GM12865 (cell line): ENCODE data around the gene PLAC1.

Experiments
- DNase-seq: peaks from one replicate; pipeline ENCODE4 v3.0.0; 2010; ENCODE audit warnings: low read depth
- H3K4me3 ChIP-seq: 2 replicates; pipeline ENCODE4 v1.5.1; 2011; ENCODE audit warnings: mild to moderate bottlenecking, low read depth, low read length, control low read depth
- TF ChIP-seq, protein P1 (sequence below): IDR thresholded peaks from 2 replicates; pipeline ENCODE4 v1.5.1; 2011; ENCODE audit warnings: low read length, control low read depth, low read depth, inconsistent platforms; ENCODE audit not compliant: insufficient read depth; ENCODE audit errors: missing control alignments

Gene PLAC1

DNA sequence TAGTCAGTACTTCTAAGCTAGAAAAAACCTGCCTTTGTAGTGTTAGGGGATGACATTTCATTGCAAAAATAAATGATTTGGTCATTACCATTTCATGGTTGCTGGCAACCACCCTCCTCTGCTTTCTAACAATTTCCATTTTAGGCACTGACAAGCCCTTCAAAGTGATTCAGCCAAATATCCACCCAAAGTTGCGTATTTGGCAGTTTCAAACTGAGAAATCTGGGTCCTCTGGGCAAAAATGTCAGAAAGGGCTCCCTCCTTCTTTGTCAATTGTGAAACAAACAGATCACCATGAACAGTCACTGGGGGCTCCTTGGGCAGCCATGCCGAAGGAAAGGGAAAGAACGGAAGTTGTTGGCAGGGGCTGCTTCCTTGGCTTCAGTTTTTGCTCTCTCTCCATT is 33.0 kb downstream of the PLAC1 start:
- no peak overlapping the region for H3K4me3 ChIP-seq
- no peak for DNase-seq
- TF ChIP-seq, protein P1, sequence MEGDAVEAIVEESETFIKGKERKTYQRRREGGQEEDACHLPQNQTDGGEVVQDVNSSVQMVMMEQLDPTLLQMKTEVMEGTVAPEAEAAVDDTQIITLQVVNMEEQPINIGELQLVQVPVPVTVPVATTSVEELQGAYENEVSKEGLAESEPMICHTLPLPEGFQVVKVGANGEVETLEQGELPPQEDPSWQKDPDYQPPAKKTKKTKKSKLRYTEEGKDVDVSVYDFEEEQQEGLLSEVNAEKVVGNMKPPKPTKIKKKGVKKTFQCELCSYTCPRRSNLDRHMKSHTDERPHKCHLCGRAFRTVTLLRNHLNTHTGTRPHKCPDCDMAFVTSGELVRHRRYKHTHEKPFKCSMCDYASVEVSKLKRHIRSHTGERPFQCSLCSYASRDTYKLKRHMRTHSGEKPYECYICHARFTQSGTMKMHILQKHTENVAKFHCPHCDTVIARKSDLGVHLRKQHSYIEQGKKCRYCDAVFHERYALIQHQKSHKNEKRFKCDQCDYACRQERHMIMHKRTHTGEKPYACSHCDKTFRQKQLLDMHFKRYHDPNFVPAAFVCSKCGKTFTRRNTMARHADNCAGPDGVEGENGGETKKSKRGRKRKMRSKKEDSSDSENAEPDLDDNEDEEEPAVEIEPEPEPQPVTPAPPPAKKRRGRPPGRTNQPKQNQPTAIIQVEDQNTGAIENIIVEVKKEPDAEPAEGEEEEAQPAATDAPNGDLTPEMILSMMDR = no peak

DNA sequence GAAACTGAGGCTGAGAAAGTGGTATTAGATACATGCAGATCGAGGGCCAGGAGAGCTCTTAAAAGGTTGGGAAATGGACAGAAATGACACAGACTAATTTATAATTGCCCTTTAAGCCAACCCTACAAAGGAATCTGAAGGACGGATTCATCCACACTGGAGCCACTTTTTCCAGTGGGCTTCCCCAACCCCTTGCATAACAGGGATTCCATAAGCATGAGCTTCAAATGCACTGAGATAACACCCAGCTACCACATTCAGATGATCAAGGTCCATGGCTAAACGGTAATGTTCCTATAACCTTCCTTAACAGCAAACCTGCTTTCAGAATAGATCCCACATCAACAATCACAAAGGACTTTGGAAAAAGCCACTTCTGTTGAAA is 34.2 kb downstream of the PLAC1 start:
- H3K4me3 ChIP-seq = no peak overlapping the region
- TF ChIP-seq, protein P1 = no peak
- no peak for DNase-seq

DNA sequence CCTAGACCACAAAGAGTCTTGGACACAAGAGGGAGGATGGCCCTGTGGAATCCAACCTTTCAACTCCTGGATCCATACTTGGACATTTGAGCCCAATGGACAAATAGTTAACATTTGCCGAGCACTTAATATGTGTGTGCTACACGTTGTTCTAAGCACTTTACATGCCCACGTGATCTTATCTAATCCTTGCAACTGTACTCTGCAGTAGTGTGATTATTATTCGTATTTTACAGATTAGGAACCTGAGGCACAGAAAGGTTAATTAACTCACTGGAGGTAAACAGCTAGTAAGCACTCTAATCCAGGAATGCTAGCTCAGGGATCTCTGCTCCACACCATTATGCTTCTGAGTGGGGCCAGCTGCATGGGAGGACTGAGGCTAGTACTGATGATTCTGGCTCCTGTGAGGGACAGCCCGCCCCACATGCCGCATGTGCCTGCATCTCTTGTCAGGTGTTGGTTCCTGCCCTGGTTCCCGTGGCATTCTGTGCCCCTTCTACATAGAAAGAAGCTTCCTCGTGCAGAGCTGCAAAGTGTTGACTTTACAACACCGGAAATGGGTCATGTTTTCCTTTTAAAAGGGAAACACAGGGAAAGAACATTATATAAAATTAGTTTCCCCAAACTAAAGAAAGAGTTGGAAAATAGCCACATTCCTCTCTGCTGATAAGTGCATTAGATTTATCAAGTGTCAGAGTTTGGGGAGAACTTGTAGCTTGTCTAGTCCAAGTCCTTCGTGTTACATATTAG is 34.8 kb downstream of the PLAC1 start:
- no peak for DNase-seq
- TF ChIP-seq, protein P1 = no peak
- no peak overlapping the region for H3K4me3 ChIP-seq

DNA sequence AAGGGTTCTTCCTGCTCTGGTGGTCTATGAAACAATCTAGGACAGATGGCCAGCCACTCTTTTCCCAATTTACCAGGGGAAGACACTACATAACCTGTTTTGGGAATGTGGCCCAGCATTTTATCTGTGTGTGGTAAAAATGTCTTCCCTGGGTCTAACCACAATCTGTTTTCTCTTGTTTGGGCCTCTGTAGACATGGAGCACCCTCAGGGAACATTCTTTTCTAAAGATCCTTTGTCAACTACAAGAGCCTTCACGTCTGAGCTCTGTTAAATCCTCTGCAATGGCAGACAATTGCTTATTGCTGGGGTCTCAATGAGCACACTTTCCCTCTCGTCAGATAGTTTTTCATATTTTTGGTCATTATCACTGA is 35.5 kb downstream of the PLAC1 start:
- TF ChIP-seq, protein P1 = no peak
- H3K4me3 ChIP-seq = no peak overlapping the region
- DNase-seq = no peak

GRCh38 chrX:134622056-134622812 is 36.0 kb downstream of the PLAC1 start:
- peak; percentile 69 for DNase-seq
- H3K4me3 ChIP-seq = no peak overlapping the region
- TF ChIP-seq, protein P1 = no peak

- DNase-seq = no peak
- TF ChIP-seq, protein P1 = no peak
- no peak overlapping the region for H3K4me3 ChIP-seq
Measured at GRCh38 chrX:134619838-134620237, 38.4 kb downstream of the PLAC1 start.
